ENCODE measurements around the gene FASTKD3. TPM values are rescaled to one million over a fixed set of nuclear protein-coding genes. Genes with fewer than 3 reads are reported as not detected.

The FASTKD3 gene
- total and polyA plus RNA-seq, 4 experiments from 2014 or later = 11.1 to 17.6 (median 12.6) TPM

GRCh38 chr5:7845557-7845956, 23.3 kb downstream of the FASTKD3 start:
- Mint-ChIP-seq H3K27ac (no peak overlapping the region), H3K36me3 (no peaks in the 10 kb centered on the region), H3K4me3 (no peak overlapping the region), H3K27me3 (peaks cover 27 to 28% of the 10 kb centered on the region in 2 donors), H3K4me1 (peaks cover 0 to 8% (median 4%) of the 10 kb centered on the region in 4 donors), H3K9me3 (peaks cover 0 to 4% (median 0%) of the 10 kb centered on the region in 8 donors)
- no peak overlapping the region for H3K27ac ChIP-seq (ENCODE audit: low read depth, low read length)
- peaks cover 15% of the 10 kb centered on the region for H3K27me3 ChIP-seq (ENCODE audit: insufficient read depth, low read length)
- H3K4me1 ChIP-seq (ENCODE audit: insufficient read depth, low read length) = peaks cover 11% of the 10 kb centered on the region
- CTCF ChIA-PET (ENCODE audit: partially characterized antibody) = interaction anchor here (1.8 to 2.4 kb wide), 2 partner anchors 10 to 12 kb away, joined by 4 to 12 read pairs; no protein-coding TSS in a partner anchor
- POLR2A ChIA-PET (ENCODE audit: partially characterized antibody) = interaction anchor here (0.7 kb wide), 1 partner anchor 676 kb away, joined by 3 read pairs; no protein-coding TSS in a partner anchor
- DNase-seq = no peak
- H3K4me3 ChIP-seq (ENCODE audit: low read length in 2 of 2) = no peak overlapping the region
- intact Hi-C loops (cut with micrococcal nuclease) = no loop called here
- H3K36me3 ChIP-seq (ENCODE audit: insufficient read depth, low read length) = no peaks in the 10 kb centered on the region
- H3K9me3 ChIP-seq (ENCODE audit: control insufficient read depth in 1 of 2, low read length in 2 of 2) = no peaks in the 10 kb centered on the region

GRCh38 chr5:7844901-7845300, 23.9 kb downstream of the FASTKD3 start:
- Histone ChIP-seq H3K4me1 (ENCODE audit: insufficient read depth, low read length) (peaks cover 7% of the 10 kb centered on the region), H3K9me3 (ENCODE audit: control insufficient read depth in 1 of 2, low read length in 2 of 2) (no peaks in the 10 kb centered on the region), H3K36me3 (ENCODE audit: insufficient read depth, low read length) (no peaks in the 10 kb centered on the region), H3K27me3 (ENCODE audit: insufficient read depth, low read length) (peaks cover 13% of the 10 kb centered on the region), H3K27ac (ENCODE audit: low read depth, low read length) (no peak overlapping the region), H3K4me3 (ENCODE audit: low read length in 2 of 2) (no peak overlapping the region)
- intact Hi-C loops (cut with micrococcal nuclease) = no loop called here
- H3K9me3 Mint-ChIP-seq = peaks cover 0 to 4% (median 0%) of the 10 kb centered on the region in 8 donors
- H3K4me3 Mint-ChIP-seq = no peak overlapping the region
- H3K27me3 Mint-ChIP-seq = peaks cover 27 to 31% of the 10 kb centered on the region in 2 donors
- DNase-seq = no peak
- H3K27ac Mint-ChIP-seq = no peak overlapping the region
- peaks cover 0 to 8% (median 2%) of the 10 kb centered on the region in 4 donors for H3K4me1 Mint-ChIP-seq
- ChIA-PET CTCF (ENCODE audit: partially characterized antibody) (interaction anchor here (1.8 to 2.4 kb wide), 2 partner anchors 11 to 13 kb away, joined by 4 to 12 read pairs; no protein-coding TSS in a partner anchor), POLR2A (ENCODE audit: partially characterized antibody) (interaction anchor here (0.7 kb wide), 1 partner anchor 675 kb away, joined by 3 read pairs; no protein-coding TSS in a partner anchor)
- no peaks in the 10 kb centered on the region for H3K36me3 Mint-ChIP-seq

GRCh38 chr5:7842531-7842930, 26.3 kb downstream of the FASTKD3 start:
- Histone ChIP-seq H3K36me3 (ENCODE audit: insufficient read depth, low read length) (no peaks in the 10 kb centered on the region), H3K27me3 (ENCODE audit: insufficient read depth, low read length) (peaks cover under 1% of the 10 kb centered on the region), H3K4me3 (ENCODE audit: low read length in 2 of 2) (no peak overlapping the region), H3K9me3 (ENCODE audit: control insufficient read depth in 1 of 2, low read length in 2 of 2) (no peaks in the 10 kb centered on the region), H3K4me1 (ENCODE audit: insufficient read depth, low read length) (no peaks in the 10 kb centered on the region), H3K27ac (ENCODE audit: low read depth, low read length) (no peak overlapping the region)
- POLR2A ChIA-PET (ENCODE audit: partially characterized antibody) = no interaction called here
- Mint-ChIP-seq H3K4me1 (peaks cover 0 to 1% (median 0%) of the 10 kb centered on the region in 4 donors), H3K36me3 (no peaks in the 10 kb centered on the region), H3K4me3 (no peak overlapping the region), H3K9me3 (peaks cover 0 to 4% (median 0%) of the 10 kb centered on the region in 8 donors), H3K27ac (no peak overlapping the region), H3K27me3 (peaks cover 21 to 25% of the 10 kb centered on the region in 2 donors)
- intact Hi-C loops (cut with micrococcal nuclease) = no loop called here
- CTCF ChIA-PET (ENCODE audit: partially characterized antibody) = interaction anchor here (1.0 kb wide), 1 partner anchor 44 kb away, joined by 3 read pairs; no protein-coding TSS in a partner anchor
- no peak for DNase-seq

- H3K36me3 ChIP-seq (ENCODE audit: insufficient read depth, low read length) = no peaks in the 10 kb centered on the region
- no peak overlapping the region for H3K4me3 ChIP-seq (ENCODE audit: low read length in 2 of 2)
- intact Hi-C loops (cut with micrococcal nuclease) = no loop called here
- no peaks in the 10 kb centered on the region for H3K27me3 ChIP-seq (ENCODE audit: insufficient read depth, low read length)
- no peak overlapping the region for H3K4me3 Mint-ChIP-seq
- H3K4me1 ChIP-seq (ENCODE audit: insufficient read depth, low read length) = no peaks in the 10 kb centered on the region
- peaks cover 0 to 4% (median 0%) of the 10 kb centered on the region in 8 donors for H3K9me3 Mint-ChIP-seq
- POLR2A ChIA-PET (ENCODE audit: partially characterized antibody) = no interaction called here
- CTCF ChIA-PET (ENCODE audit: partially characterized antibody) = no interaction called here
- no peaks in the 10 kb centered on the region for H3K36me3 Mint-ChIP-seq
- no peak overlapping the region for H3K27ac Mint-ChIP-seq
- H3K27ac ChIP-seq (ENCODE audit: low read depth, low read length) = no peak overlapping the region
- no peaks in the 10 kb centered on the region for H3K9me3 ChIP-seq (ENCODE audit: control insufficient read depth in 1 of 2, low read length in 2 of 2)
- H3K4me1 Mint-ChIP-seq = no peaks in the 10 kb centered on the region
- H3K27me3 Mint-ChIP-seq = peaks cover 9% of the 10 kb centered on the region in 2 donors
- DNase-seq = no peak
Observed at GRCh38 chr5:7837403-7837802, 31.4 kb downstream of the FASTKD3 start.

GRCh38 chr5:7834982-7835381, 33.8 kb downstream of the FASTKD3 start:
- POLR2A ChIA-PET (ENCODE audit: partially characterized antibody) = no interaction called here
- Mint-ChIP-seq H3K27ac (no peak overlapping the region), H3K9me3 (peaks cover 0 to 4% (median 0%) of the 10 kb centered on the region in 8 donors), H3K4me1 (no peaks in the 10 kb centered on the region), H3K36me3 (no peaks in the 10 kb centered on the region), H3K4me3 (no peak overlapping the region), H3K27me3 (peaks cover 4 to 10% of the 10 kb centered on the region in 2 donors)
- no peak overlapping the region for H3K4me3 ChIP-seq (ENCODE audit: low read length in 2 of 2)
- DNase-seq = no peak
- CTCF ChIA-PET (ENCODE audit: partially characterized antibody) = no interaction called here
- peaks cover 8% of the 10 kb centered on the region for H3K27me3 ChIP-seq (ENCODE audit: insufficient read depth, low read length)
- no peaks in the 10 kb centered on the region for H3K4me1 ChIP-seq (ENCODE audit: insufficient read depth, low read length)
- no peaks in the 10 kb centered on the region for H3K36me3 ChIP-seq (ENCODE audit: insufficient read depth, low read length)
- intact Hi-C loops (cut with micrococcal nuclease) = no loop called here
- no peak overlapping the region for H3K27ac ChIP-seq (ENCODE audit: low read depth, low read length)
- no peaks in the 10 kb centered on the region for H3K9me3 ChIP-seq (ENCODE audit: control insufficient read depth in 1 of 2, low read length in 2 of 2)

GRCh38 chr5:7828269-7828668, 40.6 kb downstream of the FASTKD3 start:
- no peak for DNase-seq
- H3K4me1 ChIP-seq (ENCODE audit: insufficient read depth, low read length) = no peaks in the 10 kb centered on the region
- no peak overlapping the region for H3K4me3 ChIP-seq (ENCODE audit: low read length in 2 of 2)
- no peak overlapping the region for H3K27ac ChIP-seq (ENCODE audit: low read depth, low read length)
- ChIA-PET POLR2A (ENCODE audit: partially characterized antibody) (no interaction called here), CTCF (ENCODE audit: partially characterized antibody) (interaction anchor here (1.2 kb wide), 1 partner anchor 11 kb away, joined by 3 read pairs; no protein-coding TSS in a partner anchor)
- no peaks in the 10 kb centered on the region for H3K36me3 ChIP-seq (ENCODE audit: insufficient read depth, low read length)
- Mint-ChIP-seq H3K9me3 (no peaks in the 10 kb centered on the region), H3K36me3 (no peaks in the 10 kb centered on the region), H3K4me3 (no peak overlapping the region), H3K27ac (no peak overlapping the region), H3K4me1 (no peaks in the 10 kb centered on the region), H3K27me3 (peaks cover 11 to 15% of the 10 kb centered on the region in 2 donors)
- no peaks in the 10 kb centered on the region for H3K9me3 ChIP-seq (ENCODE audit: control insufficient read depth in 1 of 2, low read length in 2 of 2)
- H3K27me3 ChIP-seq (ENCODE audit: insufficient read depth, low read length) = peaks cover 8% of the 10 kb centered on the region
- intact Hi-C loops (cut with micrococcal nuclease) = no loop called here

- H3K27me3 Mint-ChIP-seq = peaks cover 13 to 22% of the 10 kb centered on the region in 2 donors
- intact Hi-C loops (cut with micrococcal nuclease) = no loop called here
- no peaks in the 10 kb centered on the region for H3K9me3 Mint-ChIP-seq
- H3K27me3 ChIP-seq (ENCODE audit: insufficient read depth, low read length) = peaks cover 8% of the 10 kb centered on the region
- no peak overlapping the region for H3K27ac Mint-ChIP-seq
- H3K36me3 ChIP-seq (ENCODE audit: insufficient read depth, low read length) = no peaks in the 10 kb centered on the region
- POLR2A ChIA-PET (ENCODE audit: partially characterized antibody) = no interaction called here
- no peak overlapping the region for H3K4me3 Mint-ChIP-seq
- CTCF ChIA-PET (ENCODE audit: partially characterized antibody) = interaction anchor here (1.2 kb wide), 1 partner anchor 11 kb away, joined by 3 read pairs; no protein-coding TSS in a partner anchor
- no peak overlapping the region for H3K27ac ChIP-seq (ENCODE audit: low read depth, low read length)
- no peak overlapping the region for H3K4me3 ChIP-seq (ENCODE audit: low read length in 2 of 2)
- H3K36me3 Mint-ChIP-seq = no peaks in the 10 kb centered on the region
- H3K9me3 ChIP-seq (ENCODE audit: control insufficient read depth in 1 of 2, low read length in 2 of 2) = no peaks in the 10 kb centered on the region
- H3K4me1 ChIP-seq (ENCODE audit: insufficient read depth, low read length) = no peaks in the 10 kb centered on the region
- no peak for DNase-seq
- no peaks in the 10 kb centered on the region for H3K4me1 Mint-ChIP-seq
Observed at GRCh38 chr5:7827610-7828009, 41.2 kb downstream of the FASTKD3 start.
